NCI-H128 (cell line): ENCODE data around the gene RYR1.
"Not testable (repeated sequence)": the region's sequence is repeated elsewhere in the genome, so short reads cannot be mapped to it uniquely, and the experiment has no call there.

Source experiments
- DNase-seq: peaks from one replicate; lab custom pipeline; 2025; ENCODE audit not compliant: unreplicated experiment; lab: John Stamatoyannopoulos, UW

The RYR1 gene

GRCh38 chr19:38455031-38455430 is 21.5 kb downstream of the RYR1 start:
- no peak for DNase-seq

GRCh38 chr19:38457202-38457601 is 23.7 kb downstream of the RYR1 start:
- DNase-seq = no peak

GRCh38 chr19:38457690-38458405 is 24.4 kb downstream of the RYR1 start:
- no peak for DNase-seq

- DNase-seq = no peak
Measured at GRCh38 chr19:38458991-38459390, 25.5 kb downstream of the RYR1 start.

GRCh38 chr19:38463365-38463764 is 29.9 kb downstream of the RYR1 start:
- no peak for DNase-seq

GRCh38 chr19:38464421-38465082 is 31.1 kb downstream of the RYR1 start:
- DNase-seq = no peak

- DNase-seq = no peak
Measured at GRCh38 chr19:38466050-38466449, 32.6 kb downstream of the RYR1 start.

GRCh38 chr19:38467541-38468525 is 34.3 kb downstream of the RYR1 start:
- no peak for DNase-seq

- no peak for DNase-seq
Measured at GRCh38 chr19:38469151-38469550, 35.7 kb downstream of the RYR1 start.

GRCh38 chr19:38470788-38471480 is 37.4 kb downstream of the RYR1 start:
- no peak for DNase-seq

- not testable (repeated sequence) for DNase-seq
Measured at GRCh38 chr19:38472725-38473124, 39.2 kb downstream of the RYR1 start.

GRCh38 chr19:38473201-38473600 is 39.7 kb downstream of the RYR1 start:
- DNase-seq = no peak

- no peak for DNase-seq
Measured at GRCh38 chr19:38475176-38475575, 41.7 kb downstream of the RYR1 start.

GRCh38 chr19:38478273-38478971 is 44.9 kb downstream of the RYR1 start:
- no peak for DNase-seq

GRCh38 chr19:38482496-38482895 is 49.0 kb downstream of the RYR1 start:
- DNase-seq = no peak

- DNase-seq = no peak
Measured at GRCh38 chr19:38483016-38483630, 49.6 kb downstream of the RYR1 start.

GRCh38 chr19:38484747-38485146 is 51.3 kb downstream of the RYR1 start:
- DNase-seq = no peak

GRCh38 chr19:38485541-38486285 is 52.2 kb downstream of the RYR1 start:
- no peak for DNase-seq

- no peak for DNase-seq
Measured at GRCh38 chr19:38486731-38487336, 53.3 kb downstream of the RYR1 start.
